Endothelial cell of umbilical vein (primary cell): ENCODE data around the gene SDR39U1. TPM values are rescaled to one million over a fixed set of nuclear protein-coding genes. Genes with fewer than 3 reads are reported as not detected.

ENCODE experiments used
- BruUV-seq: library from RNA; stranded (reverse); fragments of 400-500 nt; replicated peaks from 2 replicates; lab custom pipeline; 2021; lab: Mats Ljungman, UMichigan
- CTCF ChIA-PET: fragments of 300-600, 350-600 bp; sonication (Branson Sonifier 250); formaldehyde crosslinking; loops from one replicate; lab custom pipeline; 2021; ENCODE audit warnings: antibody characterized with exemption, inconsistent platforms; lab: Charles Lee
- POLR2A ChIA-PET: fragments of 300-600, 350-600 bp; sonication (Branson Sonifier 250); formaldehyde crosslinking; loops from one replicate; lab custom pipeline; 2021; ENCODE audit warnings: antibody characterized with exemption, inconsistent platforms; lab: Charles Lee
- DNase-seq: peaks from one replicate; pipeline ENCODE4 v3.0.0-alpha.2; 2011; ENCODE audit warnings: low read depth, low spot score
- FAIRE-seq: peaks from 2 replicates; lab custom pipeline; 2011; peaks lifted over from hg19 to GRCh38; lab: Jason Lieb, UNC
- H2AFZ ChIP-seq: 2 replicates; pipeline ENCODE4 v1.6.0; 2012; ENCODE audit warnings: low read depth, low read length, control low read depth, inconsistent platforms
- H3K27ac ChIP-seq: 2 replicates; pipeline ENCODE4 v1.5.1; 2011; ENCODE audit warnings: low read depth, mild to moderate bottlenecking, control low read depth, low read length, moderate library complexity; ENCODE audit not compliant: insufficient read depth
- H3K27me3 ChIP-seq, 2 experiments: 2 replicates each; pipeline versions ENCODE4 v1.6.0 to v1.6.1; 2011; ENCODE audit warnings: low read length in 2 of 2, mixed read lengths in 1 of 2; ENCODE audit not compliant: control insufficient read depth in 2 of 2, insufficient read depth in 2 of 2
- H3K36me3 ChIP-seq, 2 experiments: 2 replicates in 1 of 2; 3 replicates in 1 of 2; pipeline ENCODE4 v1.5.1; 2011; ENCODE audit warnings: low read length in 2 of 2, mild to moderate bottlenecking in 1 of 2, moderate library complexity in 1 of 2; ENCODE audit not compliant: control insufficient read depth in 2 of 2, insufficient read depth in 2 of 2; ENCODE audit errors: extremely low read depth in 1 of 2
- H3K4me1 ChIP-seq: 3 replicates; pipeline ENCODE4 v1.5.1; 2011; ENCODE audit warnings: mild to moderate bottlenecking, low read length; ENCODE audit not compliant: control insufficient read depth, insufficient read depth; ENCODE audit errors: extremely low read depth
- H3K4me2 ChIP-seq: 2 replicates; pipeline ENCODE4 v1.6.1; 2011; ENCODE audit warnings: low read length, control low read depth, mixed read lengths; ENCODE audit not compliant: insufficient read depth
- H3K4me3 ChIP-seq, 3 experiments: fragments of 200-600 bp in 1 of 3; sonication (generic), shearing (Covaris generic) in 1 of 3; replicated peaks in 1 of 3; 2 replicates each; pipeline ENCODE4 v1.5.1; 2011 to 2016; ENCODE audit warnings: control low read depth in 3 of 3, low read length in 3 of 3, mild to moderate bottlenecking in 2 of 3, inconsistent platforms in 1 of 3, low read depth in 1 of 3, moderate library complexity in 1 of 3; ENCODE audit not compliant: insufficient read depth in 1 of 3
- H3K79me2 ChIP-seq: 2 replicates; pipeline ENCODE4 v1.6.0; 2012; ENCODE audit warnings: low read length, inconsistent platforms; ENCODE audit not compliant: control insufficient read depth, insufficient read depth
- H3K9ac ChIP-seq: replicated peaks from 2 replicates; pipeline ENCODE3; 2011; ENCODE audit warnings: low read length, control low read depth; ENCODE audit not compliant: insufficient read depth; ENCODE audit errors: extremely low read depth
- H3K9me1 ChIP-seq: replicated peaks from 3 replicates; pipeline ENCODE4 v1.6.0; 2011; ENCODE audit warnings: mild to moderate bottlenecking, low read length; ENCODE audit not compliant: control insufficient read depth, insufficient read depth; ENCODE audit errors: extremely low read depth
- H3K9me3 ChIP-seq: replicated peaks from 2 replicates; pipeline ENCODE4 v1.5.1; 2012; ENCODE audit warnings: low read length, inconsistent platforms; ENCODE audit not compliant: control insufficient read depth, insufficient read depth
- H4K20me1 ChIP-seq: replicated peaks from 2 replicates; pipeline ENCODE3; 2011; ENCODE audit warnings: mild to moderate bottlenecking, low read length; ENCODE audit not compliant: control insufficient read depth, insufficient read depth; ENCODE audit errors: extremely low read depth
- EZH2 ChIP-seq: IDR thresholded peaks from 2 replicates; pipeline ENCODE4 v1.6.1; 2012; ENCODE audit warnings: borderline replicate concordance, low read depth, mild to moderate bottlenecking, moderate library complexity, low read length, inconsistent platforms; ENCODE audit not compliant: severe bottlenecking
- FOS ChIP-seq: IDR thresholded peaks from 2 replicates; pipeline ENCODE4 v1.6.1; 2011; ENCODE audit warnings: mild to moderate bottlenecking, low read length, moderate library complexity, borderline replicate concordance; ENCODE audit not compliant: insufficient read depth
- GATA2 ChIP-seq: IDR thresholded peaks from 2 replicates; pipeline ENCODE4 v1.7.0; 2011; ENCODE audit warnings: low read depth, mild to moderate bottlenecking, moderate library complexity, mixed read lengths, low read length; ENCODE audit not compliant: insufficient read length, insufficient read depth
- JUN ChIP-seq: IDR thresholded peaks from 2 replicates; pipeline ENCODE4 v1.6.1; 2011; ENCODE audit warnings: borderline replicate concordance, low read depth; ENCODE audit not compliant: insufficient read length, insufficient read depth
- MYC ChIP-seq: IDR thresholded peaks from one replicate; pipeline ENCODE4 v1.6.1; 2011; ENCODE audit warnings: mild to moderate bottlenecking, low read depth, low read length
- POLR2A ChIP-seq: IDR thresholded peaks from 2 replicates; pipeline ENCODE4 v1.6.1; 2012; ENCODE audit warnings: low read depth, mild to moderate bottlenecking, control low read depth, low read length
- POLR2AphosphoS5 ChIP-seq: IDR thresholded peaks from 2 replicates; pipeline ENCODE4 v1.6.1; 2012; ENCODE audit warnings: low read depth, mild to moderate bottlenecking, control low read depth, low read length, moderate library complexity; ENCODE audit not compliant: insufficient read depth
- dilution Hi-C: fragments of 300-500 bp; cut with MboI; formaldehyde crosslinking; loops from one replicate; pipeline ENCODE4 v1.15.0; 2019; ENCODE audit warnings: low sequenced_read_pairs; ENCODE audit not compliant: extremely low pct_ligation_motif_present
- intact Hi-C: fragments of 100-400 bp; cut with micrococcal nuclease; formaldehyde crosslinking; loops from one replicate; pipeline ENCODE4 v1.10.0; 2022
- polyA plus RNA-seq, 4 experiments: library from polyadenylated mRNA; depleted of rRNA in 3 of 4; stranded (reverse) in 3 of 4; unstranded in 1 of 4; fragments of >200 nt; gene quantifications; 2 replicates each; pipeline versions ENCODE4 v1.2.1 to v1.2.3, GENCODE V29; 2011 to 2012; ENCODE audit warnings: missing spikeins in 1 of 4
- total RNA-seq: library from RNA; stranded (reverse); gene quantifications from 2 replicates; pipeline ENCODE4 v1.2.3, GENCODE V29; 2021
- TF ChIP-seq, protein P1 (sequence below), 2 donors: IDR thresholded peaks; 1 replicate in 1 of 2; 2 replicates in 1 of 2; pipeline ENCODE4 v1.5.1; 2011; ENCODE audit warnings: low read length in 2 of 2, mild to moderate bottlenecking in 2 of 2, moderate library complexity in 2 of 2, control low read depth in 1 of 2, inconsistent platforms in 1 of 2, low read depth in 1 of 2; ENCODE audit not compliant: insufficient read depth in 1 of 2; ENCODE audit errors: extremely low read depth in 1 of 2
- TF ChIP-seq, protein P2 (sequence below): IDR thresholded peaks from 2 replicates; pipeline ENCODE4 v1.6.1; 2011; ENCODE audit not compliant: insufficient read depth, insufficient read length

SDR39U1 gene
- total and polyA plus RNA-seq, 2 donors (not counting 3 experiments of a cell fraction or from before 2014, with no cell fraction given): 40.2 to 72.6 TPM

DNA sequence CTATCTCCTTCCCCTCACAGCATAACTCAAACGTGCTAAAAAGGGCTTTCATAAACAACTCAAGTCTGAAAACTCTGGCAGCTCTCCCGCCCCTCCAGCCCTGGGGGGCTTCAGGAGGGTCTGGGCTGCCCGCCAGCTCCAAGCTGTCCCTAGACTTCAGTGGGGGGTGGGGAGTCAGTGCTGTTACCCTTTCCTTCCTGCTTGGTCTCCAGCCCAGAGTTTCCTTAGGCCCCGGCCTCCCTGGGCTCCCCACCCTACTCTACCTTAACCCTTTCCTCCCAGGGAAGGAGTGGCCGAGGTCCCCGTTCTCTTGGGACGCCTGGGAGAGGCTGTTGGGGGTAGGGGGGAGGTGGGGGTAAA, 44.3 kb downstream of the SDR39U1 start:
- Histone ChIP-seq H4K20me1 (no peaks in the 10 kb centered on the region), H3K9ac (no peak overlapping the region), H3K4me3 (peak overlapping the region in 1 of 3 experiments; percentile 78), H3K79me2 (no peaks in the 10 kb centered on the region), H3K9me3 (no peaks in the 10 kb centered on the region), H3K27me3 (no peaks in the 10 kb centered on the region), H3K4me2 (no peak overlapping the region), H3K27ac (no peak overlapping the region), H3K9me1 (no peaks in the 10 kb centered on the region), H2AFZ (no peak overlapping the region), H3K4me1 (peaks cover 25% of the 10 kb centered on the region), H3K36me3 (no peaks in the 10 kb centered on the region)
- DNase-seq (peak; percentile 49), FAIRE-seq (no peak)
- dilution Hi-C loops (no loop called here), intact Hi-C loops (no loop called here)
- no TSS peak for BruUV-seq
- no peak for TF ChIP-seq POLR2A
- TF ChIP-seq, protein P1, sequence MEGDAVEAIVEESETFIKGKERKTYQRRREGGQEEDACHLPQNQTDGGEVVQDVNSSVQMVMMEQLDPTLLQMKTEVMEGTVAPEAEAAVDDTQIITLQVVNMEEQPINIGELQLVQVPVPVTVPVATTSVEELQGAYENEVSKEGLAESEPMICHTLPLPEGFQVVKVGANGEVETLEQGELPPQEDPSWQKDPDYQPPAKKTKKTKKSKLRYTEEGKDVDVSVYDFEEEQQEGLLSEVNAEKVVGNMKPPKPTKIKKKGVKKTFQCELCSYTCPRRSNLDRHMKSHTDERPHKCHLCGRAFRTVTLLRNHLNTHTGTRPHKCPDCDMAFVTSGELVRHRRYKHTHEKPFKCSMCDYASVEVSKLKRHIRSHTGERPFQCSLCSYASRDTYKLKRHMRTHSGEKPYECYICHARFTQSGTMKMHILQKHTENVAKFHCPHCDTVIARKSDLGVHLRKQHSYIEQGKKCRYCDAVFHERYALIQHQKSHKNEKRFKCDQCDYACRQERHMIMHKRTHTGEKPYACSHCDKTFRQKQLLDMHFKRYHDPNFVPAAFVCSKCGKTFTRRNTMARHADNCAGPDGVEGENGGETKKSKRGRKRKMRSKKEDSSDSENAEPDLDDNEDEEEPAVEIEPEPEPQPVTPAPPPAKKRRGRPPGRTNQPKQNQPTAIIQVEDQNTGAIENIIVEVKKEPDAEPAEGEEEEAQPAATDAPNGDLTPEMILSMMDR (IDR thresholded peaks at IDR 0.05; ENCODE audit: extremely low read depth in 1 of 2, insufficient read depth in 1 of 2, low read depth in 1 of 2, low read length in 2 of 2): no peak
- TF ChIP-seq, protein P2, sequence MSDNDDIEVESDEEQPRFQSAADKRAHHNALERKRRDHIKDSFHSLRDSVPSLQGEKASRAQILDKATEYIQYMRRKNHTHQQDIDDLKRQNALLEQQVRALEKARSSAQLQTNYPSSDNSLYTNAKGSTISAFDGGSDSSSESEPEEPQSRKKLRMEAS: no peak
- CTCF ChIA-PET: interaction anchor here (0.7 to 4.7 kb wide), 9 partner anchors 9 to 65 kb away, joined by 3 to 34 read pairs (median 4); no protein-coding TSS in a partner anchor
- POLR2A ChIA-PET: interaction anchor here (0.8 to 1.5 kb wide), 4 partner anchors 20 to 33 kb away, joined by 3 to 9 read pairs (median 4); partner anchors contain the start of genes CBLN3 and KHNYN

DNA sequence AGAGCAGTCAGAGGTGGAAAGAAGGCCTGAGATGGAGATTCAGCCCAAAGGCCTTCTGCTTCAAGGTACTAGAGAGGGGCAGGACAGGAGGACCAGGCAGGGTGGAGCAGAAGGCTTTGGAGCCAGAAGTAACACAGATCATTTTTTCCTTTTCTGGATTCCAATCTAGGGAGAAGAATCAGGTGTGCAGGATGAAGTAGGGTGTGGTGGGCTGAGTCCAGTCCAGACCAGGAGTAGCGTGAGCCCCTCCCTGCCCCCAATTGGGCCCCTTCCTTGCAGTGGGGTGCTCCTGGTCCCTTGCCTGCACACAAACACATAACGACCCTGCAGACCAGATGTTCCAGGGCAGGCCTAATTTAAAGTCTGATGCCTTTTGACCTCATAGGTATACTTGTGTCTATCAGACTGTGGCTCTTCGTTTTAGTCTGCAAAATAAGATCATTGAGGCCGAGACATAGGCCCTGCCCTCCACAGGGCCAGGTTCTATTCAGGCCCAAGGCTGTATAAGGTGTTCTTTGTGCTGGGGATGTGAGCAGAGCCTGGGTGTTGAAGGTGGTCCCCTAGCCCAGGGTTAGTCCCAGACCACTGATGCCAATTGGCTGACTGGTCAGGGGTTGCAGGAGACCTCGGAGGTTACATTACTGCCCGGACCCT, 44.8 kb downstream of the SDR39U1 start:
- H3K36me3 ChIP-seq: no peaks in the 10 kb centered on the region
- H3K4me3 ChIP-seq: no peak overlapping the region
- POLR2A ChIA-PET: interaction anchor here (0.8 to 1.5 kb wide), 2 partner anchors 27 to 32 kb away, joined by 4 to 9 read pairs; partner anchors contain the start of genes CBLN3 and KHNYN
- no peaks in the 10 kb centered on the region for H4K20me1 ChIP-seq
- H3K27me3 ChIP-seq: no peaks in the 10 kb centered on the region
- TF ChIP-seq, protein P2: no peak
- TF ChIP-seq POLR2A: no peak
- no peak for TF ChIP-seq EZH2
- TF ChIP-seq GATA2: no peak
- TF ChIP-seq, protein P1 (IDR thresholded peaks at IDR 0.05; ENCODE audit: extremely low read depth in 1 of 2, insufficient read depth in 1 of 2, low read depth in 1 of 2, low read length in 2 of 2): no peak
- no peak for TF ChIP-seq MYC
- TF ChIP-seq POLR2AphosphoS5: no peak
- TF ChIP-seq FOS: no peak
- no peak for TF ChIP-seq JUN
- no TSS peak for BruUV-seq
- no peaks in the 10 kb centered on the region for H3K9me1 ChIP-seq
- no peak overlapping the region for H3K27ac ChIP-seq
- no peak overlapping the region for H3K9ac ChIP-seq
- no peak overlapping the region for H2AFZ ChIP-seq
- DNase-seq: peak; percentile 10
- peaks cover 22% of the 10 kb centered on the region for H3K4me1 ChIP-seq
- H3K79me2 ChIP-seq: no peaks in the 10 kb centered on the region
- FAIRE-seq: no peak
- CTCF ChIA-PET: interaction anchor here (1.4 to 4.3 kb wide), 2 partner anchors 34 to 64 kb away, joined by 5 to 34 read pairs; no protein-coding TSS in a partner anchor
- H3K9me3 ChIP-seq: no peaks in the 10 kb centered on the region
- dilution Hi-C loops: no loop called here
- H3K4me2 ChIP-seq: no peak overlapping the region
- intact Hi-C loops: no loop called here
